HFF-Myc (cell line): Measurements from ENCODE around the gene TMOD1.

Source experiments
- DNase-seq: peaks from one replicate; pipeline ENCODE4 v3.0.0-alpha.2; 2011; ENCODE audit warnings: low read depth; ENCODE audit errors: extremely low read depth
- H3K4me3 ChIP-seq: replicated peaks from 2 replicates; pipeline ENCODE4 v1.5.1; 2011; ENCODE audit warnings: low read depth, mild to moderate bottlenecking, control low read depth, low read length
- TF ChIP-seq, protein P1 (sequence below): IDR thresholded peaks from 2 replicates; pipeline ENCODE4 v1.5.1; 2012; ENCODE audit warnings: mild to moderate bottlenecking, low read depth, low read length, control low read depth; ENCODE audit errors: missing control alignments

The TMOD1 gene

DNA sequence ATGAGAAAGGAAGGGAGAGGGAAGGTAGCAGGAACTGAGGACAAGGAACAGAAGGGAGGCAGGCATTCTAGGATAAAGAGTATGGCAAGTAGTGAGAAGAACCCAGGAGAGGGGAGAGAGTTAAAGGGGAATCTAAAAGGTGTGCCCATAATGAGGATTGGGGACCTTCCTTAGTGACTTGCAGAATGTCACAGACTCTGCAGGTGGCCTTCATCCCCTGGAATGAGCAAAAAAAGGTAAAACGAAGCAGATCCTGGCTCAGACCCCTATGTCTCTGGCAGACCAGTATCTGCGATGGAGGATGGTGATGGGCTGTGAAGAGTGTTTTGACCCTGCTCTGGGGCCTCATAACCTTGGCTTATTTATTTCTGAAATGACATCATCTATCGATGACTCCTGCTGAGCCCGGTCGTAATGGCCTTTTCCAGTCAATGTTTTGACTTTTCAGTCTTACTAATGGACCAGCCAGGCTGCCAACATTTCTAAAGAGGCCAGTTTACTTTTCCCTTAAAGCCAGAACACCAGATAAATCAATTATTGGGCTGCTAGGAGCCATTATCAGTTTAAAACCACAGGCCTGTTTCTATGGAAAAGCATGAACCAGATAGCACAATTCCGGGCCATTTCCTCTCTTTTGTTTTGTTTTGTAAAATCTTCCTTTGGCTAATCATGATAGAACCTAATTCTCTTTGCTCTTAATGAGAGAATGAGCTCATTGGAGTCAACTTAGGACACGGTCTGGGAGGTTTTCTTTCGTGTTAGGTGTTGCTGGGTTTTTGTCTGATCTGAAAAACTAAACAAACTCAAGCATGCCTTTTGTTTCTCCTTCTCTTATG is 3.1 kb downstream of the TMOD1 start:
- DNase-seq: no peak

DNA sequence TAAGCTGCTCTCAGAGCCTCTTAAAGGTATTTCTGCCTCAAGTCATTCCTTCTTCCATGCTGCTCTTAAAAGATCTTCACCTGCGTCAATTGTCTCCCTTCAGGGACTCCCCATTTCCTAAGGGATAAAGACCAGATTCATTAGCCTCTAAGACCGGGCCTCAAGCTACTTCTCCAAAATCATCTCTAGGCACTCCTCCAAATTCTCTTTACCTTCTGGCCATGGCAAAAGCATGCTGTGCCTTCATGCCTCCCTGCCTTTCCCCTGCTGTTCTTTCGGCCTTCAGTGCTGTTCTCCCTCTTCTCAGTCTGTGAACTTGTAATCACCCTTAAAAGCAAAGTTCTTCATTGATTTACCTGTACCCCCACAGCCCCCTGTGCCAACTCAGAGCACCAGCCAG is 4.4 kb downstream of the TMOD1 start:
- no peak for DNase-seq

More for the DNA sequence above, 3.1 kb downstream of the TMOD1 start:
- TF ChIP-seq, protein P1, sequence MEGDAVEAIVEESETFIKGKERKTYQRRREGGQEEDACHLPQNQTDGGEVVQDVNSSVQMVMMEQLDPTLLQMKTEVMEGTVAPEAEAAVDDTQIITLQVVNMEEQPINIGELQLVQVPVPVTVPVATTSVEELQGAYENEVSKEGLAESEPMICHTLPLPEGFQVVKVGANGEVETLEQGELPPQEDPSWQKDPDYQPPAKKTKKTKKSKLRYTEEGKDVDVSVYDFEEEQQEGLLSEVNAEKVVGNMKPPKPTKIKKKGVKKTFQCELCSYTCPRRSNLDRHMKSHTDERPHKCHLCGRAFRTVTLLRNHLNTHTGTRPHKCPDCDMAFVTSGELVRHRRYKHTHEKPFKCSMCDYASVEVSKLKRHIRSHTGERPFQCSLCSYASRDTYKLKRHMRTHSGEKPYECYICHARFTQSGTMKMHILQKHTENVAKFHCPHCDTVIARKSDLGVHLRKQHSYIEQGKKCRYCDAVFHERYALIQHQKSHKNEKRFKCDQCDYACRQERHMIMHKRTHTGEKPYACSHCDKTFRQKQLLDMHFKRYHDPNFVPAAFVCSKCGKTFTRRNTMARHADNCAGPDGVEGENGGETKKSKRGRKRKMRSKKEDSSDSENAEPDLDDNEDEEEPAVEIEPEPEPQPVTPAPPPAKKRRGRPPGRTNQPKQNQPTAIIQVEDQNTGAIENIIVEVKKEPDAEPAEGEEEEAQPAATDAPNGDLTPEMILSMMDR: no peak
- no peak overlapping the region for H3K4me3 ChIP-seq

DNA sequence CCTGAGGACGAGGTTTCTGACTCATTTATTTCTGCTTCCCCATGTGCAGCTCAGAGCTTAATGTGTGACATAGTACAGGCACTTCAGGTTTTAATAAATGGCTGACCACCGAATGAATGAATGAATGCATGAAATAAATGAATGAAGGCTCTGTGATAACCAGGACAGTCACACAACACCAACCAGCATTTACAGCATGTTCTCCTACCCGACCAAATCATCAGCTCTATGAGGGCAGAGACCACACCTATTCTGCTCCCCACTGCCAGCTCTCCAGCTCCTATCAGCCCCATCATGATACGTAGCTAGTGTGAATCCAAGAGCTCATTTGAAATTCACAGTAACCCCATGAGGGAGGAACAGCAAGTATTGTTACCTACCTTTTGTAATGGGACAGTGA is 4.8 kb downstream of the TMOD1 start:
- TF ChIP-seq, protein P1: no peak
- no peak overlapping the region for H3K4me3 ChIP-seq
- DNase-seq: no peak

More for the DNA sequence above, 4.4 kb downstream of the TMOD1 start:
- TF ChIP-seq, protein P1: no peak
- H3K4me3 ChIP-seq: no peak overlapping the region

DNA sequence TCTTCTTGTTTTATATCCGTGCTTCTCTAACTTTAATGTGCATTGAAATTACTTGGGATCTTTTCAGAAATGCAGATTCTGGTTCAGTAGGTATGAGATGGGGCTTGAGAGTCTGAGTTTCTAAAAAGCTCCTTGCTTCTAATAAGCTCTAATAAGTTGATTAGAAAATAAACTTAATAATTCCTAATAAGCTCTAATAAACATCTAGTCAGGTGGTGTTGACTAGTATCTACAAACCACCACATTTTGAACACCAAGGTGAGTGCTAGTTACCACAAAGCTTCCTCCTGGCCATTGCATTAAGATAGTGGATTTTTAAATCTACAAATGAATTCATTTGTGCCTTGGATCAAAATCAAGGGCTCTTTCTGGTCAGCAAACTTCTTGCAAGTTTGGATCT is 5.3 kb downstream of the TMOD1 start:
- TF ChIP-seq, protein P1: no peak
- no peak for DNase-seq
- H3K4me3 ChIP-seq: no peak overlapping the region

DNA sequence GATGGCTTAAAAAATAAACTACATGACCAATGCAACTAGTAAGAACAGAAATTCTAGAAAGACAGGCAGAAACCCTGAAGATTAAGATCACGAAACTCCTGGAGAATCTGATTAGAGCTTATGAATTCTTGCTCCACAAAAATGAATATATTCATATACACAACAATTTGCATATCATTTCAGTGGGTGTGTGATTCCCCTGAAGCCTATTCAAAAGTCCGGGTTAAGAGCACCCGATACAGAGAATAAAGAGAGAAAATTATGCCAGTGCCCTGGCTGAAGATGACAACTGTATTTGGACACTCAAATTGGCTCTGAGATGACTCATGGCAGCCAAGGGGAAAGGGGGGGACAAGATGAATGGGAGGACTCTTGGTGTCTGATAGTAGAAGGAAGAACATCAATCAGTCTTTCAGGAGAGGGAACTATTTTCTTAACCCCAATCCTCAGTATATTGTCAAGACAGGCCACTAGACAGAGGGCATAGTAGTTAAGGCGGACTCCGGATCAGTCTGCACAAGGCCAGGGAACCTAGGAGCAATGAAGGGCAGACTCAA is 6.0 kb downstream of the TMOD1 start:
- DNase-seq: no peak
- TF ChIP-seq, protein P1: no peak
- H3K4me3 ChIP-seq: no peak overlapping the region

DNA sequence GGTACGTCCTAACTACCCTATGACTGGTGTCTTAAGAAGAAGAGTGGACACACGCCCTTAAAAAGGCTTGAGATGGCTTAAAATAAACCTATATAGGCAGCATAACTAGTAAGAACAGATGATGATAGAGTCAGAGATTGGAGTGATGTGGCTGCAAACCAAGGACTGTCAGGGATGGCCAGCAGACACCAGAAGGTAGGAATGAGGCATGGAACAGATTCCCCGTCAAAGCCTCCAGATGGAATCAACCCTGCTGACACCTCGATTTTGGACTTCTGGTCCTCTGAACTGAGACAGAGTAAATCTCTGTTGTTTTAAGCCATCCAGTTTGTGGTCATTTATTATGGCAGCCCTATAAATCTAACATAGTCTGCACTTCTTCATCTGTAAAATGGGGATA is 7.4 kb downstream of the TMOD1 start:
- DNase-seq: no peak
- no peak overlapping the region for H3K4me3 ChIP-seq
- TF ChIP-seq, protein P1: no peak
